ENCODE data around the gene GPR141.
"Not testable (repeated sequence)": the region's sequence is repeated elsewhere in the genome, so short reads cannot be mapped to it uniquely, and the experiment has no call there.

The GPR141 gene

DNA sequence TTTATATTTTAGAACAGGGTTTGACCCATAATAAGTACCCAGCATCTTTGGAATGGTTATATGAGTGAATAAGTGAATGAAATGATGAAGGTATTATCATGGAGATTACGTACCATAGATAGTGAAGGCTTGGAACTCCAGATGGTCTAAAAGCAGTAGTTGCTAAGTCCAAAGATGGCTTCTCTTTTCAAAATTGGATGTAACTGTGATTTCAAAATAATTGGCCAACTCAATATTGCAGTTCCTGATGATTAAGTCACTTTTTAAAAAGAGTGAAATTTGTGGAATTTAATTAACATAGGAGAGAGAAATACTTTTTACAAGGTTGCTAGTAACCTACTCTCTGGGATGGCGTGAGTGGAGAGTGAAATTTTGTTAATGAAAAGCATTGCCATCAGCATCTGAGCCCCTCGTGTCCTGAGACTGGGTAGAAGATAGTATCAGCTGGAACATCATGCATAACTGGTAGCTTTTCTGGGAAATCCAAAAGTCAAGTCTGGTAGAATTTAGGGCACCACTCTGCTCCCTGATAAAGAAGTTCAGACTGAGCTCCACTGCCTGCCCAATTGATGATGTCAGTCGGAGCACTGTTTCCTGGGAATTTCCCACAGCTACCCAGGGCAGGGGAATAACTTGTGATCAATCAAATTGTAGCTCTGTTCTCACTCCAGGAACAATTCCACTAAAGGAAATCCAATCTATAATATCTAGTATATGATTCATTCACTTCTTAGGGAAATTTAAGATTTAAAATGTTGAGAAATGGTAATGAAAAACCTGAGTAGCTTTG is 3.2 kb downstream of the GPR141 start:
- DNase-seq (ENCODE audit: low spot score), result no peak

DNA sequence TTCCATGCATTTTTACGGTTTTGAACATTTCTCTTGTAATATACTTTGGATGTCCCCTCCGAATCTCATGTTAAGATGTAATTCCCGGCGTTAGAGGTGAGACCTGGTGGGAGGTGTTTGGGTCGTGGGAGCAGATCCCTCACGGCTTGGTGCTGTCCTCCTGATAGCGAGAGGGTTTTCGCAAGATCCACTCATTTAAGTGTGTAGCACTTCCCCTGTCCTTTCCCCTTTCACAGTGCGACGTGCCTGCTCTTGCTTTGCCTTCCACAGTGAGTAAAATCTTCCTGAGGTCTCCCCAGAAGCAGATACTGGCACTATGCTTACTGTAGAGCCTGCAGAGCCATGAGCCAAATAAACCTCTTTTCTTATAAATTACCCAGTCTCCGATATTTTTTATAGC is 6.6 kb downstream of the GPR141 start:
- no peak for DNase-seq (ENCODE audit: low spot score)

DNA sequence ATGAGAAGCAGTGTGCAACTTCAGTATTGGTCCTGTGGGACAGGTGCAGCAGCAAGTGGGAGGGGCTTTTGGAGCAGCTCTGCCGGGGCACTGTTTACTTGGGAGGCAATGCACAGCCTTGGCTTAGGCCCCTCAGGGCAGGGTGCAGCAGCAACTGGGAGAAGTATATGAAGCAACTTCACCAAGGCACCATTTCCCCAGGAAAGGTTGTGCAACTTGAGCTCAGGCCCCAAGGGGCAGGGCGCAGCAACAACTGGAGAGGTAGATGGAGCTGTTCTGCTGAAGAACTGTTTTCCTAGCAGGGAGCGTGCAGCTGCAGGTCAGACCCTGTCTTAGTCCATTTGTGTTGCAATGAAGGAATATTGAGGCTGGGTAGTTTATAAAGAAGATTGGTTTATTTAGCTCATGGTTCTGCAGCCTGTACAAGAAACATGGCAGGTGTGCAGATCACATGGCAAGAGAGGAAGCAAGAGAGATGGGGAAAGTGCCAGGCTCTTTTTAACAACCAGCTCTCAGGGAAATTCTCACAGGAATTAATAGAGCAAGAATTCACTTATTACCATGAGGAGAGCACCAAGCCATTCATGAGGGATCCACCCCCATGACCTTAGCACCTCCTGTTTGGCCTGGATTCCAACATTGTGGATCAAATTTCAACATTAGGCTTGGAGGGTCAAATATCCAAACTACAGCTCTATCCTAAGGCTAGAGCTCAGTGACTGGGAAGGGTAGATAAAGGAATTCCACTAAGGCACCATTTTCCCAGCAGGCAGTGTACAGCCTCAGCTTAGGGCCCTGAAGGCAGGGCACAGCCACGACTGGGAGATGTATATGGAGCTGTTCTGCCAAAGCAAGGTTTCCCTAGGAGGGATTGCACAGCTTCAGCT is 10.9 kb downstream of the GPR141 start:
- DNase-seq (ENCODE audit: low spot score), result no peak

DNA sequence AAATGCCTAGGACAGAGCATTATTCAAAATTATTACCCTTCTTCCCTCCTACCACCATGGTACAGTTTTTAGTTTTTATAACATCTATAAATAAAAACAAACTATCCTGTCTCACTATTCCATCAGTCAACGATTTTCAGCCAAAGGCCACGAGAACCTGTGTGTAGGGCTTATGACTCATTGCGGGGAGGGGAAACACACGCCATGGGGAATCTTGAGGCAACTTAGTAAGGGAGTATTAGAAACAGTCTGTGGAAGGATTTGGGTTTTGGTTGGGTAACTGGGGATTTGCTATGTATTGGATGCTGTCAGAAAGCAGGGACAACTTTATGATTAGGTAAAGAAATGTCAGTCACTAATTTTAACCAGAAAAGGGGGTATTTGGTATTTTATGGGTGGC is 14.7 kb downstream of the GPR141 start:
- no peak for DNase-seq (ENCODE audit: low spot score)

DNA sequence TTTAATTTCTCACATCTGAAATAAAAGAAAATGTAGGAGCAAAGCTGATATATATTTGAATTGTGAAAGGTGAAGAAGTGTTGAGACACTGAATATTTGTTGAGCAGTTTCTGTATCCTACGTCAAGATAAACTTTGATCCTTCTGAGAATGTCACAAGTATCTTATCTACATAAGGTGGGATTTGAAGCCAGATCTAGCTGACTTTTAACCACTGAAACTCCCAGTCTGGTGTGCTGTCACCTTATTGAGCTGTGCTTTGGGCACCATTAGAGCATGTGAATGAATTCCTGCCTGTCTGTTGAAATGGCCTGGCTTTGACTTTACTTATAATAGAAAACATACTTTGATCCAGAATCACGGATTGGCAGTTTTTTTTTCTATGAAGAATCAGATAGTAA is 15.2 kb downstream of the GPR141 start:
- DNase-seq (ENCODE audit: low spot score), result no peak

DNA sequence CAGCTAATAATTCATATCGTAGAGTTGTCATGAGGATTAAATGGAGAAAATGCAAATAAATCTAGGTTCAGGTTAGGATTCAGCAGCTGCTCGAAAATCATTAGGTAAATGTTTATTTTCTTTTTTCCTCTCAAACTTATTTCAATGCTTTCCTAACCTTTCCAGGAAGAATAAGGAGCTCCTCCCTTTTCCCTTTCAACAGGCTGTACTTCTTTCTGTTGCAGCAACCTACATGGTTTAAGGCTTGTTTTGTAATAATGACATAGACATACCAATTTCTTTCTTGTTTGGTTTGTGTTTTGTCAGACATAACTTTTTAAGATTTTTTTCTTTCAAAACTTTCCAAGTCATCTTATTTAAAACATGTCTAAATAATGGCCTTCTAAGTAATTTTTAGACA is 18.2 kb downstream of the GPR141 start:
- DNase-seq (ENCODE audit: low spot score), result no peak

DNA sequence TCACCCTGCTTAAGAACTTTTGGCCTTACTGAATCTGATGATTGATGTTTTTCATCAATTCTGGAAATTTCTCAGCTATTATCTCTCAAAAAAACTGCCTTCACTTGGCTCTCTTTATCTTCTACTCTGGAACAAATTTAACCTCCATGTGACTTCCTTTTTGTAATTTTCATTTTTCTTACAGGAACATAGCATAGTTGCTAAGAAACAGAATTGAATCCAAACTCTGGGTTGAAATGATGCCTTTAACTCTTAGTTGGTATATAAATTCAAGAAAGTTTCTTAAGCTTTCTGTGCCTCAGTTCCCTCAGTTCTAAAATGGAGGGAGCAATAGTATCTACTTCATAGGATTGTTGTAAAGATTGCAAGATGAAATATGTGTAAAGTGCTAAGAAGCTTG is 19.8 kb downstream of the GPR141 start:
- no peak for DNase-seq (ENCODE audit: low spot score)

DNA sequence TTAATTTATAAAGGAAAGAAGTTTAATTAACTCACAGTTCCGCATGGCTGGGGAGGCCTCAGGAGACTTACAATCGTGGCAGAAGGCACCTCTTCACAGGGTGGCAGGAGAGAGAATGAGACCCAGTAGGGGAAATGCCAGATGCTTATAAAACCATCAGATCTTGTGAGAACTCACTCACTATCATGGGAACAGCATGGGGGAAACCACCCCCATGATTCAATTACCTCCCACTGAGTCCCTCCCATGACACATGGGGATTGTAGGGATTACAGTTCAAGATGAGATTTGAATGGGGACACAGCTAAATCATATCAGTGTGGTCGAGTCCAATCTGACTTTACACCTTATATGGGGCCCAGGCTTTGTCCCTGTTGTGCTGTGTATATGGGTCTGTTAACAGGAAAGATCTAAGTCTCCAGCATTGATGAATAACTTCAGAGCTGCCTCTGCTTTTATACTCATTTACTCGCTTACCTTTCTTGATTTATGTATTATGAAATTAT is 20.8 kb downstream of the GPR141 start:
- DNase-seq (ENCODE audit: low spot score), result not testable (repeated sequence)

DNA sequence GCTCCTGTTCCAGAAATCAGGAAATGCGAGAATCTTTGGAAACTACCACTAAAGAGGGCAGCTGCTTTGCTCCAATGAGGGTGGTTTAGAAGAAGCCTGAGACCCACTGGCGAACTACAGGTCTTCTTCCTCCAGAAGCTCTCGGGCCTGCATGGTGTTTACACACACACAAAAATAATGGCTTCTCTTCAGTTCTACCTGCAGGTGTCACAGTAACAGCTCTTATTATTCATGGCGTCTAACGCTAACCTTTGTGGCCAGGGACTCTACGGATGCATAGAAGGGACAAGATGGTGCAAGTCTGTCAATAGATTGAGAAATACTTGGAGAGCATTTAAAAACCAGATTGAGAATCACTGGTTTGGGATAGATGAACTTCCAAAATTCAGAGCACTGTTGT is 22.4 kb downstream of the GPR141 start:
- DNase-seq (ENCODE audit: low spot score), result no peak

DNA sequence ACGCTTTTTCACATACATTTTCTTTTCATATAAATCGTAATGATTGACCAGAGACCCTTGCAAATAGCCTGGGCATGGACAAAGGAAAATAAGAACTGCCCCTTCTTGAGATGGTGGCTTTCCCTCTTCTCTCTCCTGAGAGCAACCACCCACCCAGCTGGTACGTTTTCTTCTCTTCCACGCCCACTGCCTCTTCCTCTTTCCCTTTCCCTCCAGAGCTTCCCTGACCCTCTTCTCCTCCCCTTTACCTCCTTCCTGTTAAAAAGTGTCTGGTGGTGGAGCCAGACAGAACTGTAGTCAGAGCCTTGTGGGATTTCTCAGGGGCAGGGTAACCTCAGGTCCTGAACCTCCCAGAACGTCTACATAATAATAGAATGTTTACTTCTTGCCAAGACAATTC is 23.2 kb downstream of the GPR141 start:
- DNase-seq (ENCODE audit: low spot score), result no peak

DNA sequence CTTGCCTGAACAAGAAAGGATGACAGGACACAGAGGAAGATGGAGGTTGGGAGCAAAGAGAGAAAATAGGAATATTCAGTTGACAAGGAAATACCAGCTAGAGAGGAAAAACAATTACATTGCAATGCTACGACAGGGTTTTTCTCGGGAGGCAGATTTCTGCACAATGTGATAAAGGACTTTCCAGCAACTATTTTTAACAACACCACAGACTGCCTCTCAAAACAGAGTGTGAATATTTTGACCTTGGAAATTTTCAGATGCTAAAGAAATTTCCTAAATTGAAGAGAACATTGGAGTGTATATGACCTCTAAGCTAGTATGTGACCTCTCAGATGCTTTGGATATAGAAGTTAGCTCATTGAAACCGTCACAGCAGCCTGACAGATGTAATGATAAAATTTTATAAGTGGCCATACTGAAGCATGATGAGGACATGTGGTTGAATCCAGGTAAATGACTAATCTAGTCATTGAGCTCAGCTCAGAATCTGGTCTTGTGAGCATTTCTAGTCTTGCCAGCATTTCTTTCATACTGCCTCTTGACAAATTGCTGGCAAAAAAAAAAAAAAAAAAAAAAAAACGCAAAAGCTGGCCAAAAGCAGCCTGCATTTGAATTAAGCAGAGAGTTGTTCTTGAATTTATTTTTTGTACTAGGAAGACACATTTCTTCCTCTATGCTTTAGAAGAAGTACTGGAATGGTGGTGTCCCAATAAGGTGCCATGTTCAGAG is 24.4 kb downstream of the GPR141 start:
- DNase-seq (ENCODE audit: low spot score), result no peak

DNA sequence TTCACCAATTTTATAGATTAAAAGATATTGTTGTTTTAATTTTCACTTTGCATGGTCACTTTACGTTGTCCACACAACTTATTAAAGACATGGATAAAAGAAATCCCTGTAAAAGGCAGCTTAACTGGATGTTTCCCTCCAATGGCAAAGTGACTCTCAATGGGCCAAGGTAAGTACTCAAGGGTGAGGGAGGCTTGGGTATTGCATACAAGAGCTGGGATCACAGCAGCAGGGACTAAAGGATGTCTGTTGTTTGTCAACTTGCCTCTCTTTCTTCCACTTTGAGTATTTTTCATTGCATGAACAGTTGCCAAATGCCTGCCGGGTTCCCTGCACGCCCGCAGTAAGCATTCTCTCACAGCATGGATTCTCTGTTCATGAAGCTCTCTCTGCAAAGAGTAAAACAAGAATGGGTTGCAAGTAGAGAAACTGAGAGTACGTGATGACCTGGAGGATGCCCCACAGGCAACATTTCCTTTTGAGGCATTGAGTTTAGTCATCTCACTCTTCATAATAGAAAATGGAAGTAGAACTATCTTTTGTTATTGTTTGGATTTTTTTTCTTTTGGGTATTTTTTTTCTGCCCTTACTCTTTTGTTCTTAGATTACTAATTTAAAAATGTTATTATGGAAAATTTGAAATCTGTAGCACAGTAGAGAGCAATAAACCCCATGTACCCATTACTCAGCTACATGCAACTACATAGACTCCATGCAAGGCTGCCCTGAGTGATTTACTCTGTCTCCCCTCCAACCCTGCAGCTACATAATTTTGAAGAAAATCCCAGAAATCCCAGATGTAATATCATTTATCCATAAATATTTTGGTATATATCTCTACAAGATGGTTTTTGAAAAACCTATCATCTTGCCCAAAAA is 26.3 kb downstream of the GPR141 start:
- DNase-seq (ENCODE audit: low spot score), result no peak

DNA sequence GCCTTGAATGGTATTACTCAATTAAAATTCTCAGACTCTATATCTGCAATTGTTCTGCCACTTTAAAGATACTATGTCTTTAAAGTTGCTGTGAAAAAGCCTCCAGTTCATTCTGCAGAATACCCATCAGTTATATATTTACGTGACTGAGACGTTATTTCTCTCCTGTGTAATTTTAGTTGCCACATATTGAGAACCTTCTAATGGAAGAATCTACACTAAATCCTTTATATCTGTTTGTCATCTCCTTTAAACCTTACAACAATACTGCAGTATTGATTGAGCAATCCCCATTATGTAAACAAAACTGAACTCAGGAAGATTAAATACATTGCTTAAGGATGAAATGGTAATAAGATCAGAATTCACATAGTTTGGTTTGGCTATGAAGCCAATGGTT is 30.0 kb downstream of the GPR141 start:
- no peak for DNase-seq (ENCODE audit: low spot score)

DNA sequence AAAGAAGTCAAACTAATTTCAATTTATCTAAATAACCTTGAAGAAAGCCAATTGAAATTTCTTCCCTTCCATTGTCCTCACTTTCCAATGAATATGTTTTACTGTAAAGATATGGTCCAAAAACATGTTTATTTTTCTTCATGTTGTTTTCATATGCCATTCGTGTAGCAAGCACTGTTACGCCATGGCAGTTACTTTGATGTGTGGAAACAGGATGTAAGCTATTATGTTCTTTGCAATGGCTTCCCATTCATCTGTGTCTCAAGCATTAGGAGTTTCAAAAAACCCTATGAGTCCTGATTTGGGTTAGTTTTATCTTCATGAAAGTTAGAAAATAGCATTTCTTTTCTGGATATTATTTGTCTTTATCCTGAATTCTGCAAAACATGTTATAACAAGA is 31.0 kb downstream of the GPR141 start:
- DNase-seq (ENCODE audit: low spot score), result no peak

DNA sequence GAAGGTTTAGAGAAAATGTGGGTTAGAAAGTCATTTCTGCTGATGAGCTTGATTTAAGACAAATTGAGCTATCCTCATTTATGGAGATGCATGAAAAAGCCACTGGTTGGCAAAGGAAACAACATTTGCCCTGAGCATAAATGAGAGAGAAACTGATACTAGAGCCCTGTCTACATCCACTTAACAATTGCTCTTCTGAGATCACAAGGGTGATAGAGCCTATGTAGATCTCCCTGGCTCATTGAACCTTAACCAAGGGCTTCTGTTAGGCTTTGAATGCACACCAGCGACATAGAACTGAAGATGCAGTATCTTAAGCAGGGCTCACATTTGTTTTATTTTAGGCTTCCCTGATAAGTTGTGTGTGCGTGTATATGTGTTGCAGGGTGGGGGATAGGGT is 35.0 kb downstream of the GPR141 start:
- no peak for DNase-seq (ENCODE audit: low spot score)

DNA sequence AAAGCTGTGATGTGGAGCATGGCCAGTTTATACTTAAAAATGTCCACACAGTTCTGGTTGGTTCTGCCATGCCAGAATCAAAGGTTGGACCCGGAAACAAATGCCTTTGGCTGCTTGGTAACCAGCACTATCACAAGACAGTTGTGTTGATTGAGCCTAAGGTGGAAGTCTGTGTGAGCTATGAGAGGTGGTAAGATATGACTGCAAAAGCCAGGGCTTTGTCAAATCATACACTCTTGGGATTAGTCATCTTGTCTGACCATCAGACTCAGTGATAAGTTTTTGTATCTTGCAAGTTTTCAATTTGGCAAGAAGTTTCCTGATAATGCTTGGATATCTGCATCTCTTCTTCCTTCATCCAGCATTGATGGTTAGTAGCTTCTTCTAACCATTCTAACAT is 35.5 kb downstream of the GPR141 start:
- DNase-seq (ENCODE audit: low spot score), result no peak

DNA sequence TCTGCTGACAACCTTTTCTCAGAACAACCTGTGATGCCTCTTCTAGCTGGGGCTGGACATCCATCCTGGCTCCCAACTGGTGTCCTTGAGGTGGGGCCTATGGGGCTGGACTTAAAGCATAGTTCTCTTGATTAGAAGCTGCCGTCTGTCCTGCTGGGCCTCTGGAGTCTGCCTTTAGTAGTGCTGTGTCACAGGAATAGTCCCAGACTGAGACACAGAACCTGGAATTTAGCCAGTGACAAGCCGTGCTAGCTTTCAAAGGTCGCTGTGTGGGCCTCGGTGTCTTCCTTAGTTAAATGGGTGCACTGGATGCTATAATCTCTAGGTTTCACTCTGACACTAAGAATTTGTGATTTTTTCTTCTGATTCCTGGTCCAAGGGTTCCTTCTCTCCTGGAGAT is 41.2 kb downstream of the GPR141 start:
- DNase-seq (ENCODE audit: low spot score), result no peak

DNA sequence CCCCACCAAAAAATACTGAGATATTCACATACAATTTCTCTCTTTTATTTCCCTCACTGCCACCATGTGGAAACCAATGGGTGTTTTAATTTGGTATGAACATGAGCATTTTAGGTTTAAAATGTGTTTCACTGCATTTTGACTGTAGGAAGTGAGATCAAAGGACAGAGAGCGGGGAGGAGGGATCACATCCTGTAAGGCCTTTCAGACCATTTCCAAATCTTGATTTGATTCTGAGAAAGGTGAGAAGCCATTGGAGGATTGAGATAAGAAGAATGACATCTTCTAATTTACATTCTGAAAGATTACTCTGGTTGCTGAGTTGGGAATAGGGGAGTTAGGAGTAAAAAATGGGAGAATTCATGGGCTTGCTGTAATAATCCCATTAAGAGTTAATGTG is 42.5 kb downstream of the GPR141 start:
- DNase-seq (ENCODE audit: low spot score), result no peak

DNA sequence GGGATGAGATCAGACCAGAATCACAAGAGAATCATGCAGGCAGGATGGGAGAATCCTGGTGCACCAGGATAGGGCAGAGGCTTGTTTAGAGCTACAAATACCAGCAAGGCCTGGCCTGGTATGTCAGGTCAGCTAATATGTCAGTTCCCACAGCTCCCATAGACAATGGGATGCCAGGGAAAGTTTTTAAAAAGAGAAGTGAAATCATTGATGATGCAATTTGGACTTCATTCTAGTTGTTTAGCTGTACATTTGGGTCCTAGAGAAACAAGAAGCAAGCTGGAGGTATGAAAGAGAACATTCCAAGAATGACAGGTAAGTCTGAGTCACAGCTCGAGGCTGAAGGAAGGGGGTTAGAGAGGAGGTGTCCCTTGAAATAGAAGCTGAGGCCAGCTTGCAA is 45.2 kb downstream of the GPR141 start:
- DNase-seq (ENCODE audit: low spot score), result no peak

DNA sequence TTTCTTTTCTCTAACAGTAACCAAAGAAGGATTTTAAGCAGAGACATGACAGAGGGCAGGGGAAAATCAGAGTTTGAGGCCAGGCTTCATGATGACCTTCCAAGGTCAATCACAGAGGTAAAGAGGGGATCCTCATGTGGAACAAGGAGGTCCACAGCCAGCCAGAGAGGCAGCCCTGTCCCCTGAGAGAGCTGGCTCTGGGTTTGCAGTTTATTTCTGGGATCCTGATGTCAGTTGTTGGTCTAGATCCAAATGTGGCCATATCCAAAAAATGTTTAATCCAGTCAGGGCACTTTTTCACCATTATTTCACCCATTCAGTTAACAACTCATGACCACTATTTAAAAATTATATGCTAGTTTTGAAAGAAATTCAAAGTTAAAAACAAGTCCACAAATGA is 45.6 kb downstream of the GPR141 start:
- DNase-seq (ENCODE audit: low spot score), result no peak

DNA sequence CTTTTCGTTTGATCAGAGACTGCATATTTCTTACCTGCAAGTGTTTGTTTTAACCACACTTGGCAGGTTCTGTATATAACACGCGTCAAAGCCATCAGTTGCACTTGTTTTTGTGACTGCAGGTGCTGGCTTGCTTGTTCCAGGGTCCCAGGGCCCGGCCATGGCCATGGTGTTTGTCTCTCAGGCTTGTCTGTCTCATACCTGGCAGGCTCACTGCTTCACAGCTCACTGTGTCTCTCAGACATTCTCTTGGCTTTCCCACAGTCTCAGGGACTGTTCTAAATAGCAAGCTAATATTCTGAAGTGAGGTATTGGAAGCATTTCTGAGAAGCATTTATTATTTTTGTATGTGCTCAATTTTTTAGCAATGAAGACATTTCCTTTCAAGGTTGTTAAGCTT is 46.9 kb downstream of the GPR141 start:
- no peak for DNase-seq (ENCODE audit: low spot score)

DNA sequence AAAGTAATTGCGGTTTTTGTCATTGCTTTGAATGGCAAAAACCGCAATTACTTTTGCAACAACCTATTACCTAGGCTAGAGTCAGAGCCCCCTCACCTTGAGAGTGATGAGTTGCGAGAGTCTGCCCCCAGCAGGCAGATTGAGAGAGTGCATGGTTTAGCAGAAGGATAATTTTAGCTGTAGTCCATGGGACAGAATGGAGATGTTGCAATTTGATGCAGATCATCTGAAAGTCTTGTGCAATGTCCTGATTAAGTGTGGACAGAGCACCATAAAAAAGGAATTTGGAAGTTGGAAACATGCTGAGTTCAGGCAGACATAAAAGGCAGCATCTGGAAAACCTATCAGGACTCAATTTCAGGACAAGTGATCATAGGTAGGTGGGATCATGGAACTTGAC is 48.7 kb downstream of the GPR141 start:
- DNase-seq (ENCODE audit: low spot score), result peak; percentile 6

Data from cerebellar cortex (tissue), 1 donor.